LNCaP clone FGC (cell line): ENCODE results near the gene LAMA2.

Experiments
- DNase-seq: peaks from one replicate; pipeline ENCODE4 v3.0.0-alpha.2; 2011; ENCODE audit warnings: low read depth
- H3K4me3 ChIP-seq: 2 replicates; pipeline ENCODE4 v1.5.1; 2011; ENCODE audit warnings: mild to moderate bottlenecking, low read depth, low read length, control low read depth
- TF ChIP-seq, protein P1 (sequence below): IDR thresholded peaks from 2 replicates; pipeline ENCODE4 v1.5.1; 2012; ENCODE audit warnings: mild to moderate bottlenecking; ENCODE audit not compliant: control insufficient read depth, insufficient read depth; ENCODE audit errors: extremely low read depth

Gene LAMA2

GRCh38 chr6:128855581-128856085 is 27.3 kb upstream of the LAMA2 start:
- TF ChIP-seq, protein P1, sequence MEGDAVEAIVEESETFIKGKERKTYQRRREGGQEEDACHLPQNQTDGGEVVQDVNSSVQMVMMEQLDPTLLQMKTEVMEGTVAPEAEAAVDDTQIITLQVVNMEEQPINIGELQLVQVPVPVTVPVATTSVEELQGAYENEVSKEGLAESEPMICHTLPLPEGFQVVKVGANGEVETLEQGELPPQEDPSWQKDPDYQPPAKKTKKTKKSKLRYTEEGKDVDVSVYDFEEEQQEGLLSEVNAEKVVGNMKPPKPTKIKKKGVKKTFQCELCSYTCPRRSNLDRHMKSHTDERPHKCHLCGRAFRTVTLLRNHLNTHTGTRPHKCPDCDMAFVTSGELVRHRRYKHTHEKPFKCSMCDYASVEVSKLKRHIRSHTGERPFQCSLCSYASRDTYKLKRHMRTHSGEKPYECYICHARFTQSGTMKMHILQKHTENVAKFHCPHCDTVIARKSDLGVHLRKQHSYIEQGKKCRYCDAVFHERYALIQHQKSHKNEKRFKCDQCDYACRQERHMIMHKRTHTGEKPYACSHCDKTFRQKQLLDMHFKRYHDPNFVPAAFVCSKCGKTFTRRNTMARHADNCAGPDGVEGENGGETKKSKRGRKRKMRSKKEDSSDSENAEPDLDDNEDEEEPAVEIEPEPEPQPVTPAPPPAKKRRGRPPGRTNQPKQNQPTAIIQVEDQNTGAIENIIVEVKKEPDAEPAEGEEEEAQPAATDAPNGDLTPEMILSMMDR: no peak
- DNase-seq: no peak
- H3K4me3 ChIP-seq: no peak overlapping the region

DNA sequence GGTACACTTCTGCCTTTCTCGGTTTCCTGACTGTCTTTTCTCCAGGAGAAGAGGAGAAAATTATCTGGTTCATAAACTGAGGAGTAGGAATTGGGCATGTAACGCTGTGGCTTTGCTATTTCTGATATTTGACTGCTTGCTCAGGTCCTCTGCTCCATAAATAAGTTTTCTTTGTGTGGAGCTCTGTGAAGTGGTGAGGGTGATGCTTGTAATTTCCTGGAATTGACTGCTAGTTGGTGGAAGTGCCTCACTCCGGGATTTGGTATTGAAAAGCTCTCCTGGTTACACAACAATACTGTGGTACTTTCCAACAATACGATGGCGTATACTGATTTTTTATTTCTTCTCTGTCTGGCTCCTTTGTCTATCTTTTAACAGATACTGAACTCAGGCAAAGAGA is 25.1 kb upstream of the LAMA2 start:
- no peak for DNase-seq
- H3K4me3 ChIP-seq: no peak overlapping the region
- TF ChIP-seq, protein P1: no peak

DNA sequence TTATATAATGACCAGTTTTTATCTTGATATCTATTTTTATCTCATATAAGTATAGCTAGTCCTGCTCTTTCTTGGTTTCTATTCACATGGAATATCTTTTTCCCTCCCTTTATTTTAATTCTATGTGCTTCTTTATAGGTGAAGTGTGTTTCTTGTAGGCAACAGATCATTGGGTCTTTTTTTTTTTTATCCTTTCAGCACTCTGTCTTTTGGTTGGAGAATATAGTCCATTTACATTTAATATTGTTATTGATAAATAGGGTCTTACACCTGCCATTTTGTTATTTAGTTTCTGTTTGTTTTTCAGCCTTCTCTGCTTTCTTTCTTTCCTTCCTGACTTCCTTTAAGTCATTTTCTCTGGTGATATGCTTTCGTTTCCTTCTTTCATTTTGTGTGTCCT is 22.2 kb upstream of the LAMA2 start:
- H3K4me3 ChIP-seq: no peak overlapping the region
- TF ChIP-seq, protein P1: no peak
- DNase-seq: no peak

- no peak overlapping the region for H3K4me3 ChIP-seq
- no peak for DNase-seq
- TF ChIP-seq, protein P1: no peak
These were observed 19.0 kb upstream of the LAMA2 start for GRCh38 chr6:128863983-128864382.

- DNase-seq: no peak
- TF ChIP-seq, protein P1: no peak
- H3K4me3 ChIP-seq: no peak overlapping the region
These were observed 12.2 kb upstream of the LAMA2 start for GRCh38 chr6:128870746-128871145.

DNA sequence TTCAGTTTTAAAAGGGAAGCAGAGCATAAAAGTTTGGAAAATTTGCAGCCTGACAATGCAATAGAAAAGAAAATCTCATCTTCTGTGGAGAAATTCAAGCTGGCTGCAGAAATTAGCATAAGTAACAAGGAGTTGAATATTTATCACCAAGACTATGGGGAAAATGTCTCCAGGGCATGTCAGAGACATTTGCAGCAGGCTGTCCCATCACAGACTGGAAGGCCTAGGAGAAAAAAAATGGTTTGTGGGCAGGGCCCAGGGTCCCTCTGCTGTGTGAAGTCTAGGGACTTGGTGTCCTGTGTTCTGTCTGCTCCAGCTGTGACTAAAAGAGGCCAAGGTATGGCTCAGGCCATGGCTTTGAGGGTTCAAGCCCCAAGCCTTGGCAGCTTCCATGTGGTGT is 8.1 kb upstream of the LAMA2 start:
- no peak for DNase-seq
- H3K4me3 ChIP-seq: no peak overlapping the region
- TF ChIP-seq, protein P1: no peak

DNA sequence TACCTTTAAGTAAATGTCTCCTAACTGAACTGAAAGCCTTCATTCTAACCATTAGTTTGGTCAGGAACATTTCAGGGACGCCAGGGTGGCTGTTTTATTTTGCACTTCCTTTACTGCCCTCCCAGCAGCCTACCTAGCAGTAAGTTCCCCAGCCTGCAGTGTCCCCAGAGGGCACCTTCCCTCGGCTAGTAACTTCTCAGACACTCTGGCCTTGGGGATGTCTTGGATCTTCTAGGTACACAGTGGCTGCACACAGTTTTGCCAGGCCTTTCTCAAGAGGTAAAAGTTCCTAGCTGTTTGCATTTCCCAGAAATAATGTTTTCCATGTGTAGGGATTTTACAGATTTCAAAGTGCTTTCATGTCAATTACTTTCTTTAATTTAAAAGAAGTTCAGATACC is 378 bp upstream of the LAMA2 start:
- no peak overlapping the region for H3K4me3 ChIP-seq
- no peak for DNase-seq
- TF ChIP-seq, protein P1: no peak
